Measurements from ENCODE around the gene ARAP2.

GRCh38 chr4:36197501-36197900 lies 46.8 kb downstream of the ARAP2 start:
- TF ChIP-seq EZH2 (IDR thresholded peaks at IDR 0.05; ENCODE audit: low read depth) = no peak
- no peak for TF ChIP-seq CTCF (conservative IDR thresholded peaks at IDR 0.05)

All from PC-9 (cell line).